HG03103 (cell line): ENCODE results near the gene ZNF438.
"Not testable (repeated sequence)": the region's sequence is repeated elsewhere in the genome, so short reads cannot be mapped to it uniquely, and the experiment has no call there.

Experiments used
- ATAC-seq: cut with Tn5 transposase; IDR thresholded peaks from one replicate; pipeline ENCODE4 v1.9.1; 2021; ENCODE audit warnings: low read depth; ENCODE audit not compliant: unreplicated experiment

Gene ZNF438

DNA sequence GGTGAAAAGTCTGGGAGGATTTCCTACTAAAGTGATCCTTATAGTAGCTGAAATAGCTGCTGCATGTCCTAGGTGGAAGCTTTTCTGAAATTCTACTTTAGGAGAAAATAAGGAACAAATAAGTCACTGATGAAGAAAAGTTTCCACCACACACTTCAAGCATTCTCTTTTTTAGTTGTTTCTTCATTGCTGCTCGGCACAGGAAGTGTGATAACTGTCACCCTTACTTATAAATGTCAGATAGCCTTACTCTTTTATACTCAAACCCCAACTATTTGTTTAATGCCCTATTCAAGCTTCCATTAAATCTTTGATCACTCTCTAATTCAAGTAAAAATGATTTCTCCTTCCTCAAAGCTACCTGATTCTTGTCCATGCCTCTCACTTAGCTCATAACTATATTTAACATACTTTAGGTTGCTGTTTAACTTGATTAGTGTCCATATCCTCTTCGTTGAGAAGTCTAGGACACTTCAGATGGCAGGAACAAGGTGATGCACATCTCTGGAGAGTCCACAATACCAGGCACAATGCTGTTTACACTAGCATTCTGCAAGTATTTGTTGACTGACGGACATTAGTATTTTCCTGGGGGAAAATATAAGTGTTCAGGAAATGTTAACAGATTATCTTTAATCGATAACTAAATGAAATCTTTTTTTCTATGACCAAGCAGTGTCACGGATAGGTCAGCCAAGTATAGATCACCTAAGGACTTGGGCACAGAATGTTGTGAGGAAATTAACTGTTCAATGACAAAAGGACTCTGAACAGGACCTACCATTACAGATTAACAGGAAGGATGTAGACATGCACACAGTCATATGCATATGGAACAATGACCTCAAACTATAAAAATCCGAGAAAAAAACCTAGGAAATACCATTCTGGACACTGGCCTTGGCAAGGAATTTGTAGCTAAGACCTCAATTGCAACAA lies 67.4 kb downstream of the ZNF438 start:
- ATAC-seq, result no peak

- no peak for ATAC-seq
These were observed 69.1 kb downstream of the ZNF438 start for GRCh38 chr10:30962522-30962921.

DNA sequence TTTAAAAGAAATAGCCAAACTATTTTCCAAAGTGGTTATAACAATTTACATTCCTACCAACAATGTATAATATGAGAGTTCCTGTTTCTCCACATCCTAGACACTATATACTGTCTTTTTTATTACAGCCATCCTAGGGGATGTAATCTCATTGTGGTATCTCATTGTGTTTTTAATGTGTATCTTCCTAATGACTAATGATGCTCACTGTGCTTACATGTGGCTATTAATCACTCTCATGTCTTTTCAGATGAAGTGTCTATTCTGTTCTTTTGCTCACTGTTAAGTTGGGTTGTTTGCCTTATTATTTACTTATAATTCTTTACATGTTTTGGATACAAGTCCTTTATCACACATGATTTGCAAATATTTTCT lies 71.8 kb downstream of the ZNF438 start:
- ATAC-seq, result no peak

DNA sequence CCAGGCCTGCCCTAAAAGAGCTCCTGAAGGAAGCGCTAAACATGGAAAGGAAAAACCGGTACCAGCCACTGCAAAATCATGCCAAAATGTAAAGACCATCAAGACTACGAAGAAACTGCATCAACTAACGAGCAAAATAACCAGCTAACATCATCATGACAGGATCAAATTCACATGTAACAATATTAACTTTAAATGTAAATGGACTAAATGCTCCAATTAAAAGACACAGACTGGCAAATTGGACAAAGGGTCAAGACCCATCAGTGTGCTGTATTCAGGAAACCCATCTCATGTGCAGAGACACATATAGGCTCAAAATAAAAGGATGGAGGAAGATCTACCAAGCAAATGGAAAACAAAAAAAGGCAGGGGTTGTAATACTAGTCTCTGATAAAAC lies 82.4 kb downstream of the ZNF438 start:
- not testable (repeated sequence) for ATAC-seq

GRCh38 chr10:30944005-30944404 lies 87.7 kb downstream of the ZNF438 start:
- no peak for ATAC-seq

DNA sequence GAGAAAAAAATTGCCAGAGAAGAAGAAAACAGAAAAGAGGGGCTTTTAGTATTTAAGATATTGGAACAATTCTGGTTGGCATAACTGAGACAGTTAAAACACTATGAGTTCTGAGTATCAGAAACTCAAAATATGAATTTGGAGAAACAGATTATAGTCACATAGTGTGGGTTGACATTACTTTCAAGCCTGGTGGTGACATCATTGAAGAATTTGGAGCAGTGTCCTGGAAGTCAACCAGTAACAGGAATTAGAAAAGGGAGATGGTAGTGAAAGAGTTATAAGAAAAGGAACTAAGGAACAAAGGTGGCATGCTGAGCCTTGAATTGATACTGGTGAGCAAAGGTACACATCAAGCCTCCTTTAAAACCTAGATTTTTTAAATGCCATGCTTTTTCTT lies 88.2 kb downstream of the ZNF438 start:
- ATAC-seq, result no peak

GRCh38 chr10:30940256-30940655 lies 91.4 kb downstream of the ZNF438 start:
- ATAC-seq, result no peak

DNA sequence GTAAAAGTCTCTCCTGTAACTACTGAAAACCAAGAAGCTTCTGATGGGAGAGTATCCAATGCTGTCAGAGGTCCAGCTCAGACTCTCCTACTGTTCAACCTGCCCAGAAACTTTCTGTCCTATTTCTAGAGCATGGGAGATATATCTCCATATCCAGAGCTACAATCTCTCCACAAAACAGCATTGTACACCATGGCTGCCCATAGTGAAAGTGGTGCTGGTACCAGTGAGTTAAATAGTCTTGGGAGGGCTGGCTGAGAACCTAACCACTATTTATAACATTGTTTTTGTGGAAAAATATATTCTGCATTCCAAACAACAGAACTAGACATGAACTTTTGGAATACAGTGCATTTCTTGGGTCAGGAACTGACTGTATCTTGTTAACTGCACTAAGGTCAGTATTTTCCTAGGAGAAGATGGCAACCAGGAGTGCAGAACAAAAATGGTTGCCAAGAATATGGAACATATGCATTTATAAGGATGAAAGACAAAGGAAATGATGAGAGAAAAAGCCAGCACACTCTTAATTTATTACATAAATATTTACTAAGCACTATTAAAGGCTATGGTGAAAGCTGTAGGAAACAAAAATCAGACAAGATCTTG lies 91.9 kb downstream of the ZNF438 start:
- ATAC-seq, result no peak

- no peak for ATAC-seq
These were observed 96.6 kb downstream of the ZNF438 start for GRCh38 chr10:30935078-30935477.

GRCh38 chr10:30931094-30931493 lies 100.6 kb downstream of the ZNF438 start:
- ATAC-seq, result no peak

DNA sequence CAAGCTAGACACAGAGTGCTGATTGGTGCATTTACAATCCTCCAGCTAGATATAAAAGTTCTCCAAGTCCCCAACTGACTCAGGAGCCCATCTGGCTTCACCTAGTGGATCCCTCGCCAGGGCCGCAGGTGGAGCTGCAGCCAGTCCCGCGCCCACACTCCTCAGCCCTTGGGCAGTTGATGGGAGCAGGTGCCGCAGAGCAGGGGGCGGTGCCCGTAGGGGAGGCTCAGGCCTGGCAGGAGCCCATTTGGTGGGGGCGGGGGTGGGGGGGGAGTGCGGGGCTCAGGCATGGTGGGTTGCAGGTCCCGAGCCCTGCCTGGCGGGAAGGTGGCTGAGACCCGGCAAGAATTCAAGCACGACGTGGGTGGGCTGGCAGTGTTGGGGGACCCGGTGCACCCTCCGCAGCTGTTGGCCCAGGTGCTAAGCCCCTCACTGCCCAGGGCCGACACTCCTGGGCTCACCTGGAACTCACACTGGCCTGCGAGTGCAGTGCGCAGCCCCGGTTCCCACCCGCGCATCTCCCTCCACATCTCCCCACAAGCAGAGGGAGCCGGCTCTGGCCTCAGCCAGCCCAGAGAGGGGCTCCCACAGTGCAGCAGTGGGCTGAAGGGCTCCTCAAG lies 101.7 kb downstream of the ZNF438 start:
- ATAC-seq, result no peak

- not testable (repeated sequence) for ATAC-seq
These were observed 102.3 kb downstream of the ZNF438 start for GRCh38 chr10:30929311-30929729.

GRCh38 chr10:30928742-30929141 lies 102.9 kb downstream of the ZNF438 start:
- ATAC-seq, result no peak

DNA sequence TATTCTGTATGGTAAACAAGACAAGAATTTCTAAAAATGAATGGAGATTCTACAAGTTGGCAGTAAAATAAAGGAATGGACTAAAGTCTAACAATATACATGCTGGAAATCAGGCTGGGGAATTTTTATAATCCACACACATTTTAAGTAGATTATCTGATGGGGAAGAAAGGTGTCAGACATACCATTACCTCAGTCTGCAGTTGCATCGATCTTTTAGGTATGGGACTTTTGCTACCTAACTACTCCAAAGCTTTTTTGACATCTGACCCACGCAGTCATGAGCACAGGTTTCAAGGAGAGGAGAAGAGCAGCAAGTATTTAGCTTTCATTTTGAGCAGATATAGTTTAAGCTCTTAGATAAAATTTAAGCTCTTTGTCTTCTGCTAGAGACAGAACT lies 113.0 kb downstream of the ZNF438 start:
- ATAC-seq, result no peak

- ATAC-seq, result no peak
These were observed 113.9 kb downstream of the ZNF438 start for GRCh38 chr10:30917789-30918188.

- ATAC-seq, result no peak
These were observed 114.6 kb downstream of the ZNF438 start for GRCh38 chr10:30917067-30917466.

GRCh38 chr10:30915146-30915545 lies 116.5 kb downstream of the ZNF438 start:
- no peak for ATAC-seq

DNA sequence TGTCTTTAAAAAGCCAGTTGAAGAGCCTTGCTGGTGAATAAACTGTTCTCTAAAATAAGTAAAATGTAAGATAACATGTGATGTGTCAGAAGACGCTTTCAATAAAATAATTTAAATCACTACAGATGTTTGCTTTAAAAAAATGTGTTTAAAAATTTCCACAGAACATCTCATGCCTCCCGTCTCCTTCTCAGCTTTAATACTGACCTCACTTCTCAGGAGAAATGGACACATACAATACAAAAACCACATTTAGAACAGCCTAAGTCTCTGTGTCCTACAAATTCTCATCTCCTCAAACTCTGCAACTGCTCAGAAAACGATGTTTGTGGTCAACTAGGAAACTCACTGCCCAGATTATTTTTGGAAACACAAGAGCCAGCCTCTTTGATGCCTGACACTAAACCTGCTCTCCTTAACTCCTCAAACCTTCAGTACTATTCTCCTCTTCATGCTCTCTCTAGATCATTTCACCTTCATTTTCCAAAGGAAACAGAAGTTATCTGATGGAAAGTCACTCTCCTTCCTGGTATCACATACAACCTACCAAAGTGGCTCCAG lies 120.3 kb downstream of the ZNF438 start:
- no peak for ATAC-seq

- no peak for ATAC-seq
These were observed 128.1 kb downstream of the ZNF438 start for GRCh38 chr10:30903397-30904138.

GRCh38 chr10:30902621-30903396 lies 128.9 kb downstream of the ZNF438 start:
- ATAC-seq, result no peak
